Esophagus muscularis mucosa (tissue), 3 donors: ENCODE data around the gene PSME1.

Experiments used
- POLR2A ChIP-seq: fragments of 450-650 bp; IDR thresholded peaks from one replicate; pipeline ENCODE4 v1.6.1; 2017; ENCODE audit warnings: antibody characterized with exemption, moderate library complexity, mild to moderate bottlenecking, low read depth
- TF ChIP-seq, protein P1 (sequence below), 3 experiments: fragments of 200-600 bp in 2 of 3; fragments of 450-650 bp in 1 of 3; sonication (generic) in 2 of 3; IDR thresholded peaks; one replicate each; pipeline ENCODE4 v1.5.1; 2017 to 2019; ENCODE audit warnings: antibody characterized with exemption in 3 of 3, mild to moderate bottlenecking in 2 of 3, moderate library complexity in 1 of 3

DNA sequence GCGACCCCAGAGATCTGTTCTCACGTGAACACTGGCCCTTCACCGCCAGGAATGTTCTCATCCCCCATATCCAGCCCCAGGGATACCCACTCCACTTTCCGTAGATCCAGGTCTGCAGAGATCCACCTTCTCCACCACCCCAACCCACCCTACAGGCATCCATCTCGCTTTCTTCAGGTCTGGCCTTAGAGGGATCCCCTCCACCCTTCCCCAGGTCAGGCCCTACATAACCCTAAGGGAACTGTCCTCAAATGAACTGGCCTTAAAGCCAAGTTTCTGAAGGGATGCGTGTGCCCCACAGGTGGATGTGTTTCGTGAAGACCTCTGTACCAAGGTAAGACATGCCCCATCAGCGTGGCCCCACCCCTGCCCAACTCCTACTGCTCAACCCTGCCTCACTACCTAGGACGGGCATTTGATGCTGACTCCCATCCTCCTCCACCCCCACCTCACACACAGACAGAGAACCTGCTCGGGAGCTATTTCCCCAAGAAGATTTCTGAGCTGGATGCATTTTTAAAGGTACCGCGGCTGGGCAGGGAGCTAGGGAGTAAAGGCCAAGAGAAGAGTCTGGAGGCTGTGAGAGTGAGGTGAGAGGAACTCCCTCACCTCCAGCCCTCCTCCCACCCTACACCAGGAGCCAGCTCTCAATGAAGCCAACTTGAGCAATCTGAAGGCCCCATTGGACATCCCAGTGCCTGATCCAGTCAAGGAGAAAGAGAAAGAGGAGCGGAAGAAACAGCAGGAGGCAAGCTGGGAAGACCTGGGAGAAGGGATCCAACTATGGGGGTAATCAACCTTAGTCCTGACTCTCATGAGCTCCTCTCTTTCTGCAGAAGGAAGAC is 912 bp downstream of the PSME1 start:
- TF ChIP-seq, protein P1, sequence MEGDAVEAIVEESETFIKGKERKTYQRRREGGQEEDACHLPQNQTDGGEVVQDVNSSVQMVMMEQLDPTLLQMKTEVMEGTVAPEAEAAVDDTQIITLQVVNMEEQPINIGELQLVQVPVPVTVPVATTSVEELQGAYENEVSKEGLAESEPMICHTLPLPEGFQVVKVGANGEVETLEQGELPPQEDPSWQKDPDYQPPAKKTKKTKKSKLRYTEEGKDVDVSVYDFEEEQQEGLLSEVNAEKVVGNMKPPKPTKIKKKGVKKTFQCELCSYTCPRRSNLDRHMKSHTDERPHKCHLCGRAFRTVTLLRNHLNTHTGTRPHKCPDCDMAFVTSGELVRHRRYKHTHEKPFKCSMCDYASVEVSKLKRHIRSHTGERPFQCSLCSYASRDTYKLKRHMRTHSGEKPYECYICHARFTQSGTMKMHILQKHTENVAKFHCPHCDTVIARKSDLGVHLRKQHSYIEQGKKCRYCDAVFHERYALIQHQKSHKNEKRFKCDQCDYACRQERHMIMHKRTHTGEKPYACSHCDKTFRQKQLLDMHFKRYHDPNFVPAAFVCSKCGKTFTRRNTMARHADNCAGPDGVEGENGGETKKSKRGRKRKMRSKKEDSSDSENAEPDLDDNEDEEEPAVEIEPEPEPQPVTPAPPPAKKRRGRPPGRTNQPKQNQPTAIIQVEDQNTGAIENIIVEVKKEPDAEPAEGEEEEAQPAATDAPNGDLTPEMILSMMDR (IDR thresholded peaks at IDR 0.05): no peak
- TF ChIP-seq POLR2A: no peak
